IMR-90 (cell line): ENCODE data around the gene ADAM30. TPM values are rescaled to one million over a fixed set of nuclear protein-coding genes. Genes with fewer than 3 reads are reported as not detected.
A peak's percentile ranks its signal among the peaks of the same experiment; 100 is the strongest.

ENCODE experiments used
- ATAC-seq: fragments of 200-7000 bp; cut with Tn5 transposase; 2 replicates; pipeline ENCODE4 v1.9.1; 2020; ENCODE audit warnings: low read depth, mild to moderate bottlenecking, moderate library complexity
- BruUV-seq: library from RNA; stranded (reverse); fragments of 400-500 nt; replicated peaks from 2 replicates; lab custom pipeline; 2021; lab: Mats Ljungman, UMichigan
- CTCF ChIA-PET: fragments of 300-600 bp; formaldehyde crosslinking; extraction: SDS; loops from one replicate; lab custom pipeline; 2021; ENCODE audit warnings: antibody characterized with exemption; lab: Yijun Ruan, JAX
- POLR2A ChIA-PET: fragments of 300-600 bp; sonication (Branson Sonifier 250); formaldehyde crosslinking; loops from one replicate; lab custom pipeline; 2022; ENCODE audit warnings: antibody characterized with exemption; ENCODE audit not compliant: unreplicated experiment; lab: Charles Lee
- DNase-seq: peaks from one replicate; pipeline ENCODE4 v3.0.0; 2013
- H2AFZ ChIP-seq: replicated peaks from 2 replicates; pipeline ENCODE3; 2013; ENCODE audit warnings: low read length, mild to moderate bottlenecking; ENCODE audit not compliant: poor library complexity
- H2AK5ac ChIP-seq: 2 replicates; pipeline ENCODE4 v1.6.1; 2013; ENCODE audit warnings: low read depth, low read length, inconsistent platforms
- H2AK9ac ChIP-seq: replicated peaks from 2 replicates; pipeline ENCODE3; 2013; ENCODE audit warnings: mild to moderate bottlenecking, low read depth, low read length, moderate library complexity; ENCODE audit not compliant: poor library complexity
- H2BK120ac ChIP-seq: 2 replicates; pipeline ENCODE4 v1.6.1; 2013; ENCODE audit warnings: low read depth, low read length, inconsistent platforms
- H2BK15ac ChIP-seq: 3 replicates; pipeline ENCODE4 v1.6.1; 2013; ENCODE audit warnings: low read depth, low read length, inconsistent platforms
- H2BK20ac ChIP-seq: 2 replicates; pipeline ENCODE4 v1.6.1; 2013; ENCODE audit warnings: low read depth, mild to moderate bottlenecking, inconsistent platforms, low read length, moderate library complexity
- H2BK5ac ChIP-seq: 2 replicates; pipeline ENCODE4 v1.6.1; 2013; ENCODE audit warnings: mild to moderate bottlenecking, low read depth, low read length, inconsistent platforms; ENCODE audit not compliant: poor library complexity, severe bottlenecking
- H3K14ac ChIP-seq: replicated peaks from 2 replicates; pipeline ENCODE4 v1.6.1; 2013; ENCODE audit warnings: low read depth, low read length, inconsistent platforms
- H3K18ac ChIP-seq: 2 replicates; pipeline ENCODE4 v1.6.1; 2013; ENCODE audit warnings: low read depth, low read length, control low read depth
- H3K23ac ChIP-seq: 2 replicates; pipeline ENCODE4 v1.6.1; 2013; ENCODE audit warnings: low read depth, low read length, inconsistent platforms
- H3K27ac ChIP-seq: 2 replicates; pipeline ENCODE4 v1.5.1; 2013; ENCODE audit warnings: mild to moderate bottlenecking, control low read depth, low read length; ENCODE audit not compliant: insufficient read depth
- H3K27me3 ChIP-seq: 2 replicates; pipeline ENCODE4 v1.6.1; 2013; ENCODE audit warnings: low read length; ENCODE audit not compliant: control insufficient read depth, insufficient read depth
- H3K36me3 ChIP-seq: 2 replicates; pipeline ENCODE4 v1.6.1; 2013; ENCODE audit warnings: low read length, mixed read lengths; ENCODE audit not compliant: control insufficient read depth, insufficient read depth
- H3K4ac ChIP-seq: 2 replicates; pipeline ENCODE4 v1.6.1; 2013; ENCODE audit warnings: low read depth, low read length, inconsistent platforms
- H3K4me1 ChIP-seq: 2 replicates; pipeline ENCODE4 v1.6.1; 2013; ENCODE audit warnings: low read length, mixed read lengths; ENCODE audit not compliant: control insufficient read depth, insufficient read depth
- H3K4me2 ChIP-seq: 2 replicates; pipeline ENCODE4 v1.6.1; 2013; ENCODE audit warnings: low read depth, mild to moderate bottlenecking, control low read depth, low read length, moderate library complexity
- H3K4me3 ChIP-seq: 2 replicates; pipeline ENCODE4 v1.5.1; 2013; ENCODE audit warnings: low read depth, mild to moderate bottlenecking, control low read depth, low read length, moderate library complexity; ENCODE audit not compliant: insufficient read depth
- H3K56ac ChIP-seq: 2 replicates; pipeline ENCODE4 v1.6.1; 2013; ENCODE audit warnings: low read length, inconsistent platforms; ENCODE audit not compliant: insufficient read depth; ENCODE audit errors: extremely low read depth
- H3K79me1 ChIP-seq, 2 experiments: 2 replicates each; pipeline ENCODE4 v1.6.1; 2013; ENCODE audit warnings: low read length in 2 of 2, inconsistent platforms in 1 of 2, low read depth in 1 of 2
- H3K9ac ChIP-seq: 2 replicates; pipeline ENCODE4 v1.6.1; 2013; ENCODE audit warnings: low read depth, low read length, control low read depth
- H3K9me1 ChIP-seq: 2 replicates; pipeline ENCODE4 v1.6.1; 2013; ENCODE audit warnings: low read length, inconsistent platforms; ENCODE audit not compliant: insufficient read depth
- H3K9me3 ChIP-seq: 2 replicates; pipeline ENCODE4 v1.6.1; 2013; ENCODE audit warnings: low read length; ENCODE audit not compliant: control insufficient read depth, insufficient read depth
- H4K20me1 ChIP-seq: 2 replicates; pipeline ENCODE4 v1.6.1; 2013; ENCODE audit warnings: low read length, inconsistent platforms; ENCODE audit not compliant: insufficient read depth
- H4K5ac ChIP-seq: 2 replicates; pipeline ENCODE4 v1.6.1; 2013; ENCODE audit warnings: mild to moderate bottlenecking, low read depth, low read length, control low read depth
- H4K8ac ChIP-seq, 2 experiments: 2 replicates each; pipeline ENCODE4 v1.6.1; 2013; ENCODE audit warnings: low read depth in 2 of 2, low read length in 2 of 2, control low read depth in 1 of 2, inconsistent platforms in 1 of 2
- H4K91ac ChIP-seq: 2 replicates; pipeline ENCODE4 v1.6.1; 2013; ENCODE audit warnings: low read depth, low read length, inconsistent platforms; ENCODE audit not compliant: insufficient read depth
- CEBPB ChIP-seq: IDR thresholded peaks from 2 replicates; pipeline ENCODE4 v1.6.1; 2012; ENCODE audit warnings: low read depth, low read length, improper control_type of control experiment
- RAD21 ChIP-seq: IDR thresholded peaks from 2 replicates; pipeline ENCODE4 v1.6.1; 2012; ENCODE audit warnings: low read length, improper control_type of control experiment
- WGBS, 2 experiments: methylation state at CpG; one replicate each; pipeline versions ENCODE4 v1.1.5 to v1.1.7; 2013; ENCODE audit warnings: missing lambda C conversion rate in 2 of 2; ENCODE audit not compliant: insufficient read length in 1 of 2; ENCODE audit errors: extremely low coverage in 2 of 2; 5-methylcytosine and 5-hydroxymethylcytosine counted together
- dilution Hi-C: fragments of 300-500 bp; cut with HindIII; formaldehyde crosslinking; loops from one replicate; pipeline ENCODE4 v1.14.3; 2018; ENCODE audit warnings: low sequenced_read_pairs; ENCODE audit not compliant: unreplicated experiment
- in situ Hi-C: fragments of 300-500 bp; cut with MboI; formaldehyde crosslinking; loops from 3 replicates; pipeline ENCODE4 v1.14.3; 2019; ENCODE audit warnings: low sequenced_read_pairs, inconsistent platforms, mixed read lengths
- intact Hi-C: fragments of 100-400 bp; cut with micrococcal nuclease; formaldehyde crosslinking; loops from 2 replicates; pipeline ENCODE4 v1.10.0; 2022
- polyA plus RNA-seq, 3 experiments: library from polyadenylated mRNA; depleted of rRNA; stranded (reverse); fragments of >200 nt; gene quantifications; 2 replicates each; pipeline ENCODE4 v1.2.3, GENCODE V29; 2012; ENCODE audit warnings: low replicate concordance in 1 of 3
- total RNA-seq: library from RNA; depleted of rRNA; stranded (reverse); fragments of >200 nt; gene quantifications from 2 replicates; pipeline ENCODE4 v1.2.3, GENCODE V29; 2012

Gene ADAM30
- total and polyA plus RNA-seq, 2 of the 4 experiments (the other 2 are of a cell fraction), result not detected

GRCh38 chr1:119865627-119866026 lies 30.7 kb downstream of the ADAM30 start:
- Histone ChIP-seq H2AK5ac (no peak overlapping the region), H2BK20ac (peak overlapping the region; percentile 67), H3K56ac (peak overlapping the region; percentile 70; the same call in 1 of the 2 replicates), H3K36me3 (no peaks in the 10 kb centered on the region), H3K4ac (peak overlapping the region; percentile 69), H4K5ac (peak overlapping the region; percentile 79), H3K9ac (peak overlapping the region; percentile 25; the same call in 1 of the 2 replicates), H4K20me1 (no peaks in the 10 kb centered on the region), H3K4me3 (no peak overlapping the region), H3K9me1 (no peaks in the 10 kb centered on the region; the same call in 1 of the 2 replicates), H2AFZ (no peak overlapping the region), H2BK120ac (peak overlapping the region; percentile 86), H3K27me3 (no peaks in the 10 kb centered on the region), H4K91ac (no peak overlapping the region), H3K79me1 (no peaks in the 10 kb centered on the region), H2BK5ac (peak overlapping the region; percentile 92), H3K27ac (peak overlapping the region; percentile 87; the same call in 1 of the 2 replicates), H2AK9ac (no peak overlapping the region), H3K9me3 (no peaks in the 10 kb centered on the region), H3K23ac (0 out of 2 replicates have a peak overlapping the region, but pooled peaks have one; percentile 44), H3K14ac (peak overlapping the region; percentile 74), H3K18ac (peak overlapping the region; percentile 92), H3K4me1 (peaks cover 18% of the 10 kb centered on the region), H2BK15ac (0 out of 3 replicates have a peak overlapping the region, but pooled peaks have one; percentile 74), H3K4me2 (peak overlapping the region; percentile 46), H4K8ac (peak overlapping the region in 1 of 2 experiments; percentile 68; a peak in 2 of 4 replicates)
- BruUV-seq, result no TSS peak
- CTCF ChIA-PET, result interaction anchor here (0.9 to 1.5 kb wide), 3 partner anchors 56 to 124 kb away, joined by 3 to 4 read pairs (median 3); no protein-coding TSS in a partner anchor
- ATAC-seq (peak; percentile 85), DNase-seq (peak; percentile 93)
- dilution Hi-C loops (no loop called here), in situ Hi-C loops (no loop called here), intact Hi-C loops (loop anchor here (5.0 kb wide), 2 partner anchors 83 to 103 kb away; no protein-coding TSS in a partner anchor)
- no CpG with 5 or more reads among the region's 4 CpGs for WGBS, 2 experiments
- POLR2A ChIA-PET, result no interaction called here
- no peak for TF ChIP-seq RAD21
- TF ChIP-seq CEBPB, result peak; percentile 83
